Liver (tissue), 3 donors: ENCODE measurements around the gene ASIC2.

Experiments used
- MAX ChIP-seq: IDR thresholded peaks from 2 replicates; pipeline ENCODE4 v1.6.1; 2016; ENCODE audit warnings: antibody characterized with exemption
- RXRA ChIP-seq, 2 donors: IDR thresholded peaks; 2 replicates each; pipeline ENCODE4 v1.6.1; 2017 to 2018; ENCODE audit warnings: antibody characterized with exemption in 2 of 2, mild to moderate bottlenecking in 1 of 2
- SP1 ChIP-seq: IDR thresholded peaks from 2 replicates; pipeline ENCODE4 v1.6.1; 2018; ENCODE audit warnings: antibody characterized with exemption, mild to moderate bottlenecking
- TAF1 ChIP-seq: conservative IDR thresholded peaks from 2 replicates; pipeline ENCODE4 v1.6.1; 2016; ENCODE audit warnings: antibody characterized with exemption, mild to moderate bottlenecking
- TF ChIP-seq, protein P1 (sequence below): fragments of 150-350 bp; IDR thresholded peaks from 2 replicates; pipeline ENCODE4 v1.5.1; 2017; ENCODE audit warnings: improper control_type of control experiment, low read depth, low read length; ENCODE audit not compliant: missing input control
- TF ChIP-seq, protein P2 (sequence below): IDR thresholded peaks from 2 replicates; pipeline ENCODE4 v1.6.1; 2016; ENCODE audit warnings: antibody characterized with exemption, mild to moderate bottlenecking
- donor health status: healthy.
- donor health status: healthy.

DNA sequence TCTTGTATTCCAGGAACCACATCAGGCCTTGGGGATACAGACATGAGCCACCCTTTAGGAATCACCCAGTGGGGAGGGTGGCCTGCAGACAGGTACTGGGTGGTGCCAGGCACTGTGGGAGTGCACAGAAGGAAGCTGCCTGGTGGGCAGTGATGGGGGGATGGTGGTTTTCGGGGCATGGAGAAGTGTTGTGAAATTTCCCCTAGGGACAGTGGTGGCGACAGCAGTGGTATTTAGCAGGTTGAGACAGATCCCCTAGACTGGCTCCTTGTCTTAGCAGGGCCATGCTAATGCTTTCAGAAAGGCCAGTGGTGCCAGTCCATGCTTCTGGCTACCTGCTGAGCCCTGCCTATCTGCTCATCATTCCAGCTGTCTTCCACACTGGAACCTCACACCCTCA, 171.8 kb downstream of the ASIC2 start:
- TF ChIP-seq, protein P1, sequence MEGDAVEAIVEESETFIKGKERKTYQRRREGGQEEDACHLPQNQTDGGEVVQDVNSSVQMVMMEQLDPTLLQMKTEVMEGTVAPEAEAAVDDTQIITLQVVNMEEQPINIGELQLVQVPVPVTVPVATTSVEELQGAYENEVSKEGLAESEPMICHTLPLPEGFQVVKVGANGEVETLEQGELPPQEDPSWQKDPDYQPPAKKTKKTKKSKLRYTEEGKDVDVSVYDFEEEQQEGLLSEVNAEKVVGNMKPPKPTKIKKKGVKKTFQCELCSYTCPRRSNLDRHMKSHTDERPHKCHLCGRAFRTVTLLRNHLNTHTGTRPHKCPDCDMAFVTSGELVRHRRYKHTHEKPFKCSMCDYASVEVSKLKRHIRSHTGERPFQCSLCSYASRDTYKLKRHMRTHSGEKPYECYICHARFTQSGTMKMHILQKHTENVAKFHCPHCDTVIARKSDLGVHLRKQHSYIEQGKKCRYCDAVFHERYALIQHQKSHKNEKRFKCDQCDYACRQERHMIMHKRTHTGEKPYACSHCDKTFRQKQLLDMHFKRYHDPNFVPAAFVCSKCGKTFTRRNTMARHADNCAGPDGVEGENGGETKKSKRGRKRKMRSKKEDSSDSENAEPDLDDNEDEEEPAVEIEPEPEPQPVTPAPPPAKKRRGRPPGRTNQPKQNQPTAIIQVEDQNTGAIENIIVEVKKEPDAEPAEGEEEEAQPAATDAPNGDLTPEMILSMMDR: no peak
- TF ChIP-seq RXRA (IDR thresholded peaks at IDR 0.05) (no peak), TAF1 (no peak), MAX (no peak), SP1 (no peak)
- TF ChIP-seq, protein P2, sequence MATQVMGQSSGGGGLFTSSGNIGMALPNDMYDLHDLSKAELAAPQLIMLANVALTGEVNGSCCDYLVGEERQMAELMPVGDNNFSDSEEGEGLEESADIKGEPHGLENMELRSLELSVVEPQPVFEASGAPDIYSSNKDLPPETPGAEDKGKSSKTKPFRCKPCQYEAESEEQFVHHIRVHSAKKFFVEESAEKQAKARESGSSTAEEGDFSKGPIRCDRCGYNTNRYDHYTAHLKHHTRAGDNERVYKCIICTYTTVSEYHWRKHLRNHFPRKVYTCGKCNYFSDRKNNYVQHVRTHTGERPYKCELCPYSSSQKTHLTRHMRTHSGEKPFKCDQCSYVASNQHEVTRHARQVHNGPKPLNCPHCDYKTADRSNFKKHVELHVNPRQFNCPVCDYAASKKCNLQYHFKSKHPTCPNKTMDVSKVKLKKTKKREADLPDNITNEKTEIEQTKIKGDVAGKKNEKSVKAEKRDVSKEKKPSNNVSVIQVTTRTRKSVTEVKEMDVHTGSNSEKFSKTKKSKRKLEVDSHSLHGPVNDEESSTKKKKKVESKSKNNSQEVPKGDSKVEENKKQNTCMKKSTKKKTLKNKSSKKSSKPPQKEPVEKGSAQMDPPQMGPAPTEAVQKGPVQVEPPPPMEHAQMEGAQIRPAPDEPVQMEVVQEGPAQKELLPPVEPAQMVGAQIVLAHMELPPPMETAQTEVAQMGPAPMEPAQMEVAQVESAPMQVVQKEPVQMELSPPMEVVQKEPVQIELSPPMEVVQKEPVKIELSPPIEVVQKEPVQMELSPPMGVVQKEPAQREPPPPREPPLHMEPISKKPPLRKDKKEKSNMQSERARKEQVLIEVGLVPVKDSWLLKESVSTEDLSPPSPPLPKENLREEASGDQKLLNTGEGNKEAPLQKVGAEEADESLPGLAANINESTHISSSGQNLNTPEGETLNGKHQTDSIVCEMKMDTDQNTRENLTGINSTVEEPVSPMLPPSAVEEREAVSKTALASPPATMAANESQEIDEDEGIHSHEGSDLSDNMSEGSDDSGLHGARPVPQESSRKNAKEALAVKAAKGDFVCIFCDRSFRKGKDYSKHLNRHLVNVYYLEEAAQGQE: no peak
